Transverse colon (tissue), 4 donors: ENCODE measurements around the gene SYK.

Experiments used
- EP300 ChIP-seq: sonication (generic); formaldehyde crosslinking; IDR thresholded peaks from one replicate; pipeline ENCODE4 v1.6.1; 2017; ENCODE audit warnings: antibody characterized with exemption, low read depth
- POLR2A ChIP-seq: fragments of 450-650 bp; IDR thresholded peaks from one replicate; pipeline ENCODE4 v1.6.1; 2016; ENCODE audit warnings: antibody characterized with exemption, mild to moderate bottlenecking, moderate library complexity
- POLR2AphosphoS5 ChIP-seq, 3 donors: sonication (generic); formaldehyde crosslinking; IDR thresholded peaks; one replicate each; pipeline ENCODE4 v1.6.1; 2016; ENCODE audit warnings: antibody characterized with exemption in 3 of 3
- TF ChIP-seq, protein P1 (sequence below), 5 experiments: fragments of 200-600 bp in 3 of 5; fragments of 450-650 bp in 2 of 5; sonication (generic) in 3 of 5; IDR thresholded peaks; 1 replicate in 2 of 5; 2 replicates in 3 of 5; pipeline ENCODE4 v1.5.1; 2016 to 2017; ENCODE audit warnings: antibody characterized with exemption in 5 of 5, inconsistent platforms in 3 of 5, mild to moderate bottlenecking in 2 of 5, moderate library complexity in 1 of 5

DNA sequence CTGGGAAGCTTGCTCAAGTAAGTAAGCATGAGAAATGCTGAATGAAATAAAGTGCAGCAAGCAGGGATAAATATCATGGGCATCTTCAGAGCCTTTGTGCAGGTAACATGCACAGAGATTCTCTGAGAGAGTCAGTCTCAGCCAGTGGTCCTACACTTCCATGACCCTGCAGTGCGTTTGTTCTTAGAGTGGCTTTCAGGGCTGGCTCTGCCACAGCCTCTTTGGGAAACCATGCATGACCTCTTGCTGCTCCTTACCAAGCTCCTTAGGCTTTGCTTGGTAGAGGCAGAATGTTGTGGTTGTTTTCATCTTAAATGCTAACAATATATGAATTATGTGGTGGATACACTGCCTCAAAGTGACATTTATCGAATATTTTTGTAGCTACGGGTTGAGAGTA lies 5.4 kb downstream of the SYK start:
- TF ChIP-seq POLR2AphosphoS5 (IDR thresholded peaks at IDR 0.05) (no peak), POLR2A (no peak), EP300 (no peak)
- TF ChIP-seq, protein P1, sequence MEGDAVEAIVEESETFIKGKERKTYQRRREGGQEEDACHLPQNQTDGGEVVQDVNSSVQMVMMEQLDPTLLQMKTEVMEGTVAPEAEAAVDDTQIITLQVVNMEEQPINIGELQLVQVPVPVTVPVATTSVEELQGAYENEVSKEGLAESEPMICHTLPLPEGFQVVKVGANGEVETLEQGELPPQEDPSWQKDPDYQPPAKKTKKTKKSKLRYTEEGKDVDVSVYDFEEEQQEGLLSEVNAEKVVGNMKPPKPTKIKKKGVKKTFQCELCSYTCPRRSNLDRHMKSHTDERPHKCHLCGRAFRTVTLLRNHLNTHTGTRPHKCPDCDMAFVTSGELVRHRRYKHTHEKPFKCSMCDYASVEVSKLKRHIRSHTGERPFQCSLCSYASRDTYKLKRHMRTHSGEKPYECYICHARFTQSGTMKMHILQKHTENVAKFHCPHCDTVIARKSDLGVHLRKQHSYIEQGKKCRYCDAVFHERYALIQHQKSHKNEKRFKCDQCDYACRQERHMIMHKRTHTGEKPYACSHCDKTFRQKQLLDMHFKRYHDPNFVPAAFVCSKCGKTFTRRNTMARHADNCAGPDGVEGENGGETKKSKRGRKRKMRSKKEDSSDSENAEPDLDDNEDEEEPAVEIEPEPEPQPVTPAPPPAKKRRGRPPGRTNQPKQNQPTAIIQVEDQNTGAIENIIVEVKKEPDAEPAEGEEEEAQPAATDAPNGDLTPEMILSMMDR (IDR thresholded peaks at IDR 0.05): no peak
